ENCODE data around the gene FOSL2.

DNA sequence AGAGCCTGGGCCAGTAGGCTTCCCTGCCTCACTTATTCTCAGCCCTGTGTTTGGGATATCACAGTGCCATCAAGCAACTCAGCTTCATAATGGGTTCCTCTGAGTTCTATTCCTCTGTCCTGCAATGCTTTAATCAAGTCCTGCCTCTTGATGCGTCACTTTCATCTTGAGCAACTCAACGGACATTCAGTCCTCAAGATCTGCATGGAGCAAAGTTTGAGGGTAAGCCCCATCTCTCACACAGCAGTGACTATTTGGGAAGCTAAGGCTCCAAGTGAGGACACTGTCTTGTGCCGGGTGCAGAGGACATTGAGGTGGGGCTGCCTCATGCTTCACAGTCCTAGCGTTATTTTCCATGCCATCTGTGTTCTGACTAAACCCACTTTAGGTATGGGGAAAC lies 52.3 kb downstream of the FOSL2 start:
- TF ChIP-seq, protein P1, sequence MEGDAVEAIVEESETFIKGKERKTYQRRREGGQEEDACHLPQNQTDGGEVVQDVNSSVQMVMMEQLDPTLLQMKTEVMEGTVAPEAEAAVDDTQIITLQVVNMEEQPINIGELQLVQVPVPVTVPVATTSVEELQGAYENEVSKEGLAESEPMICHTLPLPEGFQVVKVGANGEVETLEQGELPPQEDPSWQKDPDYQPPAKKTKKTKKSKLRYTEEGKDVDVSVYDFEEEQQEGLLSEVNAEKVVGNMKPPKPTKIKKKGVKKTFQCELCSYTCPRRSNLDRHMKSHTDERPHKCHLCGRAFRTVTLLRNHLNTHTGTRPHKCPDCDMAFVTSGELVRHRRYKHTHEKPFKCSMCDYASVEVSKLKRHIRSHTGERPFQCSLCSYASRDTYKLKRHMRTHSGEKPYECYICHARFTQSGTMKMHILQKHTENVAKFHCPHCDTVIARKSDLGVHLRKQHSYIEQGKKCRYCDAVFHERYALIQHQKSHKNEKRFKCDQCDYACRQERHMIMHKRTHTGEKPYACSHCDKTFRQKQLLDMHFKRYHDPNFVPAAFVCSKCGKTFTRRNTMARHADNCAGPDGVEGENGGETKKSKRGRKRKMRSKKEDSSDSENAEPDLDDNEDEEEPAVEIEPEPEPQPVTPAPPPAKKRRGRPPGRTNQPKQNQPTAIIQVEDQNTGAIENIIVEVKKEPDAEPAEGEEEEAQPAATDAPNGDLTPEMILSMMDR (IDR thresholded peaks at IDR 0.05) = no peak
- TF ChIP-seq POLR2A (IDR thresholded peaks at IDR 0.05) = no peak

Data from Peyer's patch (tissue), 4 donors.